HepG2 (cell line): ENCODE data around the gene MED13L.

Experiments used
- BHLHE40 ChIP-seq: IDR thresholded peaks from 2 replicates; pipeline ENCODE4 v1.6.1; 2011; ENCODE audit warnings: low read length, improper control_type of control experiment
- REST ChIP-seq, 2 experiments: IDR thresholded peaks; 2 replicates each; pipeline ENCODE4 v1.6.1; 2011 to 2012; ENCODE audit warnings: low read length in 2 of 2, borderline replicate concordance in 1 of 2, low read depth in 1 of 2, mild to moderate bottlenecking in 1 of 2, moderate library complexity in 1 of 2

- TF ChIP-seq BHLHE40 (no peak), REST (IDR thresholded peaks at IDR 0.05; ENCODE audit: borderline replicate concordance in 1 of 2, low read depth in 1 of 2, low read length in 2 of 2) (no peak)
Measured at GRCh38 chr12:116318576-116319232, 41.2 kb upstream of the MED13L start.
